ENCODE results near the gene BBLN. TPM values are rescaled to one million over a fixed set of nuclear protein-coding genes. Genes with fewer than 3 reads are reported as not detected.
A peak's percentile ranks its signal among the peaks of the same experiment; 100 is the strongest.
"Not testable (repeated sequence)": the region's sequence is repeated elsewhere in the genome, so short reads cannot be mapped to it uniquely, and the experiment has no call there.

The BBLN gene
- total RNA-seq, 1 experiment from 2014 or later = 33.6 TPM

DNA sequence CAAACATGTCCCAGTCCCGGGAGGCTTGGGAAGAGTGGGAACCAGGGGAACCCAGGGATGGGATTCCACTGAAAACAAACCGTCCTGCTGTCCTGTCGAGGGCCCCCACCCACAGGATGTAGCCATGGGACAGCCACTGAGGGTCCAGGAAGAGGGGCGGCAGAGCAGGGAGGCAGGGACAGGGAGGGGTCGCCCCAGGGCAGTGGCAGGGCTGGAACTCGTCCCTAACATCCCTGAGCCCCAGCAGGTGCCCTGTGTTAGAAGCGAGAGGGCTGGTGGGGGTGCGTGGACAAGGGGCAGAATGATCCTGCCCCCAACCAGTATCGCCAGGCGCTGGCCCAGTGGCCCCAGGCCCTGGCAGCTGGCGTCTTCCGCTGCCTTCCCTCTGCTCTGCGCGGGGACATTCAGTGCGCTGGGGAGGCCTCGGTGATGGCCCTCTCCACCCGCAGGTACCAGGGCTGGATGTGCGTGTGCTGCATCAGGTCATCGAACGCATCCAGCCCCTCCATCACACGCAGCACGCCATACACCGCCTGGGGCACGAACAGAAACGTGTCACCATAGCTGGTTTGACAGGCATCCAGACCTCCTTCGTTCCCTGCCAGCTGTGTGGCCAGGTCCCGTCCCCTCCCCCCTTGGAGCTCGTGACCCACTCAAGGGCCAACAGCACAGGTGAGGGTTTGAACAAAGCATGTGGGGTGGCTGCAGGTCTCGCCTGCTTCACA is 39.2 kb upstream of the BBLN start:
- Histone ChIP-seq H3K27ac (no peak overlapping the region), H3K4me3 (no peak overlapping the region), H3K9me3 (replicated peaks) (no peaks in the 10 kb centered on the region)

DNA sequence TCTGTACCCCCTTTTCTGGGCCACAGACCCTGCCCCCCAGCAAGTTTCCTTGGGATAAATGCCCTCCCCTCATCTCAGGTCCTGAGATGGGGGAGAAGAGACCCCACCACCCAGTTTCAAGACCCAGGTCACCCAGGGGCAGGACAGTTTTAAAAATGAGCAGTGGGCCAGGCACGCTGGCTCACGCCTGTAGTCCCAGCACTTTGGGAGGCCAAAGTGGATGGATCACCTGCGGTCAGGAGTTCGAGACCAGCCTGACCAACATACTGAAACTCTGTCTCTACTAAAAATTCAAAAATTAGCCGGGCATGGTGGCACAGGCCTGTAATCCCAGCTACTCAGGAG is 38.6 kb upstream of the BBLN start:
- Histone ChIP-seq H3K9me3 (replicated peaks) (no peaks in the 10 kb centered on the region), H3K27me3 (no peaks in the 10 kb centered on the region), H3K4me1 (peaks cover 8% of the 10 kb centered on the region), H3K4me3 (no peak overlapping the region), H3K36me3 (peaks cover 13% of the 10 kb centered on the region), H3K27ac (no peak overlapping the region)
- DNase-seq = no peak

More for the DNA sequence above, 39.2 kb upstream of the BBLN start:
- no peak for DNase-seq
- no peaks in the 10 kb centered on the region for H3K27me3 ChIP-seq
- H3K4me1 ChIP-seq = peaks cover 8% of the 10 kb centered on the region
- H3K36me3 ChIP-seq = peaks cover 13% of the 10 kb centered on the region

DNA sequence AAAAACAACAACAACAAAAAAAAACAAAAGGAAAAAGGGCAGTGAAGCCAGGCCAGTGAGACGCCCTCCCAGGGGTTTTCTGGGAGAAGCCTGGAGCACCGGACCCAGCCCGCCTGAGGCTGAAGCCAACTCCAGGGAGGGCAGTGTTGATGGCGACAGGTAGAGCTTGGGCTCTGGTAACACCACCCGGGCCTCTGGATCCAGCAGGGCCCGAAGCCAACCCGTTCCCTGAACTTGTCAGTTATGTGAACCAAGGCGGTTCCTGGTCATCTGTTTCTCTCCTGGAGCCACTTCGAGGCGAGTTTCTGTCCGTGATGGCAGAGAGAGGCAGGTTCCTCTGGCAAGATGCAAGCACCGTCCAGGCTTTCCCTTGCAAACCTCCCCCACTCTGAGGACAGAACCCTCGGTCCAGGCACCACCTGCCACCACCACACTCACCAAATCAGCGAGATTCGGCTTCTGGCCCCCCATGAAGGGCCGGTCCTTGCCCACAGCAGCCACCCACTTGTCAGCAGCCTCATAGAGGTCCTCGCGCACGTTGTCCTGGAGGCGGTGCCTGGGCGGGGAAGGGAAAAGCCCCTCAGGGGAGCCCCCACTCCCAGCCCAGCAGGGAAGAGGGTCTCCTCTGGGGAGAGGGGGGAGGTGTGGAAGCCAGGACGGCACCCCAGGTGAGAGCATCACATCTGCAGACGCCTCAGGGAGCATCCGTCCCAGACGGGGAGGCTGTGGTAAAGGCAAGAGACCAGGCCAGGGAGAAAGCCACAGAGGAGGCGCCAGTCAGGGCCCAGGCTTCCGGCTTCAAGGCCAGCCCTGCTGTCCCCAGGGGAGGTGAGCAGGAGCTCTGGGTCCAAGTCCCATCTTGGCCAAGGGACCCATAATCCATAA is 37.9 kb upstream of the BBLN start:
- peaks cover 8% of the 10 kb centered on the region for H3K4me1 ChIP-seq
- no peaks in the 10 kb centered on the region for H3K9me3 ChIP-seq (replicated peaks)
- no peaks in the 10 kb centered on the region for H3K27me3 ChIP-seq
- no peak overlapping the region for H3K27ac ChIP-seq
- peaks cover 13% of the 10 kb centered on the region for H3K36me3 ChIP-seq
- no peak overlapping the region for H3K4me3 ChIP-seq
- no peak for DNase-seq

DNA sequence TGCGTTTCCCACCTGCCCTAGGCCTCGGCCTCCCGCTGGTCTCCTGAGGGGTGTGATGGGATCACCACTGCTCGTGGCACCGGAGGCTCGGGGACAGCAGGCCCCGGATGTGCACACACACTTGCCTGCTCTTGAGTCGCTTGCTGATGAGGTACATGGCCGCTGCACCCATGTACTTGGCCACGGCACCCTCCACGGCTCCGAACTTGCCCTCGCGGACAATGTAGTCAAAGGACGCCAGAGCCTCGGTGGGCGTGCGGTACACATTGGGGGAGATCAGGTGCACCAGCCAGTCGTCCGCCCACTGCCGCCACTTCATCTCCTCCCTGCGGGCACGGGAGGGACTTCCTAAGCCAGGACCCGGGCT is 37.3 kb upstream of the BBLN start:
- H3K4me1 ChIP-seq = peaks cover 8% of the 10 kb centered on the region
- H3K27me3 ChIP-seq = no peaks in the 10 kb centered on the region
- no peaks in the 10 kb centered on the region for H3K9me3 ChIP-seq (replicated peaks)
- peaks cover 13% of the 10 kb centered on the region for H3K36me3 ChIP-seq
- no peak overlapping the region for H3K4me3 ChIP-seq
- H3K27ac ChIP-seq = no peak overlapping the region
- DNase-seq = no peak

DNA sequence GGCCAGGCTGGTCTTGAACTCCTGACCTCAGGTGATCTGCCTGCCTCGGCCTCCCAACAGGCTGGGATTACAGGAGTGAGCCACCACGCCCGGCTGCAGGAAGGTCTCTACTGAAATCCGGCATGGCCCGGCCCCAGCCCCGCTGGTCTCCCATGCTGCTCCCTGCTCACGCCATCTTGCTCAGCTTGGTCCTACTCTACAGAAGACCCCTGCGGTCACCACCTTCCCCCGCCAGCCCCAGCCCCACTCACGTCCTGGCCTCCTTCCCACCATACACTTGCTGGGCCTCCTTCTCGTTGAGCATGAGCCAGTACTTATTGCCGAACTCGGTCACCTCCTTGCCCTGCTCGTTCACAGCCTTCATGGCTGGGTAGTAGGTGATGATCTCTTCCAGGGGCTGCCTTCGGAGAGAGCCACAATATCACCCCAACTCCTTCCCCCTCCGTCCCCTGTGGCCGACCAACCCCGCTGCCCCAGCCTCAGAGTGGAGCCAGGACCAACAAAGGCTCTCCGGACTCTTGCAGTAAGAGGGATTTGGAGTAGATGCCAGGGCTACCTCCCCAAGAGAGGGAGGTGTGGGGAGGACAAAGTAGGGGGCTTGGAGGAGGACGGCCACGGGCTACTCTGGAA is 36.5 kb upstream of the BBLN start:
- Histone ChIP-seq H3K9me3 (replicated peaks) (no peaks in the 10 kb centered on the region), H3K27me3 (no peaks in the 10 kb centered on the region), H3K4me1 (peaks cover 8% of the 10 kb centered on the region), H3K27ac (no peak overlapping the region), H3K36me3 (peaks cover 13% of the 10 kb centered on the region), H3K4me3 (no peak overlapping the region)
- no peak for DNase-seq

DNA sequence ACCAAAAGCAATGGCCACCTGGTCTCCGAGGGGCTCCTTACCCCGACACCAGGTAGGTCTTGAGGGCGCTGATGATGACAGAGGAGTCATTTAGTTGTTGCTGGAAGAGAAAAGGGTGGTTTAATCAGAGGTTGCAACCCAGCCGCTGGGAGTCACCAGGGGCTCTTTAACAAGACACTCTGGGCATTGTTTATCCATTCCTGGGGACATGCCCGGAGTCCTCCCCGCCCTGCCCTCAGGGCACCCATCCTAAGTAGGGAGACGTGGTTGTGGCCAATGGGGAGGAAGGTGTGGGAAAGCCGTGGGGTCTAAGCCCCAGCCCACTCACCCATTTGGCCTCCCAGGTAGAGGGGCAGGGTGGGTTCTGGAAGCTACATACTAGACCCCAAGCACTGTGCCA is 35.6 kb upstream of the BBLN start:
- Histone ChIP-seq H3K4me1 (peaks cover 3% of the 10 kb centered on the region; the same call in 1 of the 2 replicates), H3K36me3 (peaks cover 13% of the 10 kb centered on the region), H3K4me3 (no peak overlapping the region), H3K27ac (no peak overlapping the region), H3K9me3 (replicated peaks) (no peaks in the 10 kb centered on the region), H3K27me3 (no peaks in the 10 kb centered on the region)
- DNase-seq = no peak

DNA sequence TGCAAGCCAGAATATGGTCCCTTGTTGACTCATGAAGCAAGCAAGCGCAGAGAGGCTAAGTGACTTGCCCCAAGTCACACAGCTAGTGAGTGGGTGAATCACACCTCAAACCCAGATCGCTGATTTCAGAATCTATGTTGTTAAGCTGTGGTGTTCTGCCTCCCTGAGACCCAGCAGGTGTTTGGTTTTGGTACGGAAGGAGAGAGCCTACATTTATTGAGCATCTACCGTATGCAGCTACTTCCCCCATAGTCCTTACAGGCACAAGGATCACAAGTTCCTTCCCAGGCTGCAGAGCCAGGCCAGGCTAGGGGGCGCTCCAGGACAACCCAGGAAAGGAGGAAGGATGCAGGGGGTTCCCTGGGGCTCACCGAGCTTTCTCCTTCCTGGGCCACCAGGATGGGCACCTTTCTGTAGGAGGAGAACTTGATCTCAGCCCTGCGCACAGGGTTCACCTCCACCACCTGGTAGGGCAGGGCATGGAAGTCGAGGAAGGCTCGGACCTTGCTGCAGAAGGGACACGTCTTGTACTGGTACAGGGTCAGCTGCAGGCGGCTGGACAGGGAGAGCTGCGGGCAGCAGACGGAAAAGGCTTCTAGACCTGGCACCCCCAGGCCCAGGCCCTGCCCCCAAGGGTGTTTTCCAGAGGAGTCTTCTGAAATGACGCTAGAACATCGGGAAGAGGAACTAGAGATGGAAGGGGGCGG is 35.0 kb upstream of the BBLN start:
- no peak overlapping the region for H3K27ac ChIP-seq
- H3K4me3 ChIP-seq = no peak overlapping the region
- DNase-seq = peak; percentile 60 to 68

DNA sequence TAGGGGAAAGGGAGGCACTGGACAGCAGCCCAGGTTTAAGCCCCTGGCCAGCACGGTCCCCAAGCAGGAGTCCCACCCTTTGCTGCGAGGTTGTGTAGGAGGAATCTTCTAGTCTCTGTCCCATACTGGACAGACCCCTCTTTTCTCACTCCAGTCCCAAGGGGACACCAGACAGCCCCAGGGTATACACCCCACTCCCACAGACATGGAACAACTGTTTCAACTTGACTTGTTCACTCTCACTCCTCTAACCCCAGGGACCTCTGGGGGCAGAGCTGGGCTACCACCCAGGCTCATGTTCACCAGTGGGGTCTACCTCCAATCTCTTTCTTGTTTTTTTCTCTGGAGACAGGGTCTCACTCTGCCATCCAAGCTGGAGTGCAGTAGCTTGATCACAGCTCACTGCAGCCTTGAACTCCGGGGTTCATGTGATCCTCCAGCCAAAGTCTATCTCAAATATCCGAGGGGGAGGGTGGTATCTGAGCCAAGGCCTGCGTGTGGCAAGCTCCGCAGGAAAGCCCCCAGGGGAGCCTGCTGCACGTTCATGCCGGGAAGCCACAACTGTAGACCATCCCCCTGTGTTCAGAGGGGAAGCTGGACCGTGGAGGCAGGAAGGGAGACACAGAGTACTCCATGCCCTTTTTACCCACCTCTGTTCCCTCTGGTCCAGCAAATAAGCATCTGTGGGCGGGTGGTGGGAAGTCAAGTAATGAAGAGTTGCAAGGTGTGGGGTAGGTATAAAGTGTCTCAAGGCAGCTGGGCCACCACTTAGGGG is 34.3 kb upstream of the BBLN start:
- Histone ChIP-seq H3K27me3 (no peaks in the 10 kb centered on the region), H3K4me3 (no peak overlapping the region), H3K4me1 (no peaks in the 10 kb centered on the region), H3K27ac (no peak overlapping the region), H3K36me3 (peaks cover 13% of the 10 kb centered on the region), H3K9me3 (replicated peaks) (no peaks in the 10 kb centered on the region)
- DNase-seq = no peak

More for the DNA sequence above, 35.0 kb upstream of the BBLN start:
- no peaks in the 10 kb centered on the region for H3K4me1 ChIP-seq
- no peaks in the 10 kb centered on the region for H3K27me3 ChIP-seq
- H3K9me3 ChIP-seq (replicated peaks) = no peaks in the 10 kb centered on the region
- peaks cover 13% of the 10 kb centered on the region for H3K36me3 ChIP-seq

DNA sequence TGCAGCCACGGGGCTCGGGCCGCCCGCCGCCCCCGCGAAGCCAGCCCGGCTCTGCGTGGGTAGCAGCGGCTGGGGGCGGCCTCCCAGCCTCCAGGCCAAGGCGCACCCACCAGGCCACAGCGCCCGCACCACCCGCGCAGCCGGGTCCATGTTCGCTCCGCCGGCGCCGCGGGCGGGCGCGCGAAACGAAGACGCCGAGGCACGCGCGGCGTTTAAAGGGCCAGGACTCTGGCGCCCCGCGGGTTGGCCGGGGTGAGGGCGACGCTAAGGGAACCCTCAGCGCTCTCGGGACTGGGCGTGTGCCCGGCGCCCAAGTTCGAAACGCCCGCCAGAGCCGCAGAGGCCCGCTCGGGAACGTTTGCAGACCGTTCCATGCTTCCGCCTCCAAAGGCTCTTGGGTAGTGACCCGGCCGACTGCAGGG is 32.5 kb upstream of the BBLN start, which contains the start of gene PTGES2:
Gene PTGES2, minus strand, starts transcription at position 162 of the 422 bp plus-strand sequence. Its CDS starts 12 bp downstream, at position 150.
- no peaks in the 10 kb centered on the region for H3K27me3 ChIP-seq
- H3K4me1 ChIP-seq = peaks cover 5% of the 10 kb centered on the region
- H3K4me3 ChIP-seq = peak within 1 kb of the TSS; percentile 93
- DNase-seq = peak; percentile 84 to 89
- H3K9me3 ChIP-seq (replicated peaks) = no peaks in the 10 kb centered on the region
- H3K36me3 ChIP-seq = peaks cover 9% of the 10 kb centered on the region; the same call in 1 of the 2 replicates
- H3K27ac ChIP-seq = peak within 1 kb of the TSS; percentile 97

DNA sequence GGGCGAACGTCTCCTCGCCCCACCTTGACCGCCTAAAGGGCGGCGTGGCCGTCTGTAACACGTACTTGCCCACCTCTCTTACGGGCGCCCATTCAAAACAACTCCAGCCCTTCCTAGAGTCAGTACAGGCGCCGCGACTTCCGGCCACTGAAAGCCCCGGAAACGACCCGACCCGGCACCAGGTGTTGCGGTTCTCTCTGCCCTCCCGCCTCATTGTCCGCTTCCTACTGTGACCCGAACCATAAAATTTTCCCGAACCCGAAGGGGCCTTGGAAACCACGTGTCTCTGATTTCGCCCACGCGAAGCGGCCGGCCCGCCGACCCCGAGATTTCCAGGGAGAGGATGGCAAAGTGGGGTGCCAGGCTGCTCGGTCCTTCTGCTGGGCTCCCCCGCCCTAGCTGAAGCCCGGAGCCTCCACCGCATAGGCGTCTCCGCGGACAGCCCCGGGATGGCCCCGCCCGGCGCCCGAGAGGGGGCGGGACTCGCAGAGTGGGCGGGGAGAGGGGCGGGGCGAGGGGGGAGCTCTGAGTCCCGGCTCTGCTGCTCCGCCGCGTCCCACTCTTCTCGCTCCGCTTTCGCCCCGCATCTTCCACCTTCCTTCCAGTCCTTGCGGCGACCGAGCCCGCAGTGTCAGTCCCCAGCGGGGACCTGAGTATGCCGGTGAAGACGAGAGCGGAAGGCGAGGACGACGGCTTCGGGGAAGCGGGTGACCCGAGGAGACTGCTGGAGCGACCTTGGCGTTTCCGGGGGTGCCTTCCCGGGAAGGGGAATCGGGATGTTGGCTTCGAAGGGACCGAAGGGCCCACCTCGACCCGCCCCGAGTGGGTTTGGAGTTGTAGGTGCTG is 31.9 kb upstream of the BBLN start:
- H3K27ac ChIP-seq = peak overlapping the region; percentile 97
- peak overlapping the region; percentile 93 for H3K4me3 ChIP-seq
- DNase-seq = peak; percentile 89 to 96
- peaks cover 5% of the 10 kb centered on the region for H3K4me1 ChIP-seq
- H3K9me3 ChIP-seq (replicated peaks) = no peaks in the 10 kb centered on the region; the same call in 1 of the 2 replicates
- peaks cover 9% of the 10 kb centered on the region; the same call in 1 of the 2 replicates for H3K36me3 ChIP-seq
- H3K27me3 ChIP-seq = no peaks in the 10 kb centered on the region

DNA sequence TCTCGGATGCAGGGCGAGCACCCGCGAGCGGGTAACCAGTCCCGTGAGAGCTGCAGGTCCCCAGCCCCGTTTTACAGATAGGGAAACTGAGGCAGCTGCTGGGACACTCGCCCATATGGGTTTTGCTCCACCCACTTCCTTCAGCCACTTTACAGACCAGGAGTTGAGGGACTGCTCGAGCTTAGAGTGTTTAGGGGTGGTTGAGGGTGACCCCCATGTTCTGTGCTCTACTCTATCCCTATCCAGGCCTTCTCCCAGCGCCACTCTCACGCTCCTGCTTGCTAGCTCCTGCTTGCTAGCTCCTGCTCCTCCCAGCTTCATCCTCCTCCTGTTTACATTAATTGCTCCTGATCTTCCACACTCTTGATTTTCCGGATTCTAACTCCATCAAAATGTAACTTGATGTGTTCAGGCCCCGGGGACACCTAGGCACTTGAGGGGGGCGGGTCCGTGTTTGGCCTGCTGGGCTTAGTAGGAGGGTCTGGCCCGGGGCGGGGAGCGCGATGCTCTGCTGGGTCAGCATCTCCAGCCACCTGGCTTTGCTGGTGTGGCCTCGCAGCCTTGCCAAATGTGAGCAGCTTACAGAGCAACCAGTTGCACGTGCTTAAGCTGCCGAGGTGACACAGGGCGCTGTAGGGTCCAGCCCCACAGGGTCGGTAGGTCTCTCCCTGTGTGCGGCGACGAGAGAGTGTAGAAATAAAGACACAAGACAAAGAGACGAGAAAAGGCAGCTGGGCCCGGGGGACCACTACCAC is 31.1 kb upstream of the BBLN start:
- Histone ChIP-seq H3K27me3 (no peaks in the 10 kb centered on the region), H3K27ac (no peak overlapping the region), H3K4me1 (peaks cover 5% of the 10 kb centered on the region), H3K9me3 (replicated peaks) (no peaks in the 10 kb centered on the region; the same call in 1 of the 2 replicates), H3K4me3 (peak overlapping the region; percentile 93), H3K36me3 (peaks cover 9% of the 10 kb centered on the region; the same call in 1 of the 2 replicates)
- DNase-seq = no peak

DNA sequence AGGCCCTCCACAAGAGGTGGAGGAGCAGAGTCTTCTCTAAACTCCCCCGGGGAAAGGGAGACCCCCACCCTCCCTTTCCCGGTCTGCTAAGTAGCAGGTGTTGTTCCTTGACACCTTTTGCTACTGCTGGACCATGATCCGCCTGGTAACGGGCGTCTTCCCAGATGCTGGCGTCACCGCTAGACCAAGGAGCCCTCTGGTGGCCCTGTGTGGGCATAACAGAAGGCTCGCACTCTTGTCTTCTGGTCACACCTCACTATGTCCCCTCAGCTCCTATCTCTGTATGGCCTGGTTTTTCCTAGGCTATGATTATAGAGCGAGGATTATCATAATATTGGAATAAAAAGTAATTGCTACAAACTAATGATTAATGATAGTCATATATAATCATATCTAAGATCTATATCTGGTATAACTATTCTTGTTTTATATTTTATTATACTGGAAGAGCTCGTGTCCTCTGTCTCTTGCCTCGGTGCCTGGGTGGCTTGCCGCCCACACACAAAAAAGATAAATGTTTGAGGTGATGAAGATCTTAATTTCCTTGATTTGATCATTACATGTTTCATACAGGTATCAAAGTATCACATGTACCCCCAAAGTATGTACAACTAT is 30.0 kb upstream of the BBLN start:
- peak in 1 of 2 experiments; percentile 59 for DNase-seq
- not testable (repeated sequence) for H3K4me3 ChIP-seq; H3K4me1 ChIP-seq; H3K27me3 ChIP-seq; H3K27ac ChIP-seq; H3K9me3 ChIP-seq (replicated peaks); H3K36me3 ChIP-seq
